ENCODE results near the gene KCNJ6. TPM values are rescaled to one million over a fixed set of nuclear protein-coding genes. Genes with fewer than 3 reads are reported as not detected.

Gene KCNJ6
- total and polyA plus RNA-seq, 5 donors, result 0.03 TPM; not detected in 4

- Histone ChIP-seq H3K27ac (ENCODE audit: low read length) (no peak overlapping the region), H3K27me3 (ENCODE audit: control insufficient read depth, insufficient read depth) (no peaks in the 10 kb centered on the region), H3K4me1 (ENCODE audit: control insufficient read depth, insufficient read depth, low read length) (no peaks in the 10 kb centered on the region), H3K4me3 (ENCODE audit: low read length) (no peak overlapping the region), H3K9me3 (ENCODE audit: control insufficient read depth, low read length) (no peaks in the 10 kb centered on the region)
- WGBS, result 60% methylated on average over 4 of the region's 4 CpGs
- intact Hi-C loops (cut with DNase I), result no loop called here
- ATAC-seq, result no peak
- no peak for DNase-seq
Measured at GRCh38 chr21:37907076-37907475, 9.2 kb downstream of the KCNJ6 start.

- Histone ChIP-seq H3K9me3 (ENCODE audit: control insufficient read depth, low read length) (no peaks in the 10 kb centered on the region), H3K4me3 (ENCODE audit: low read length) (no peak overlapping the region), H3K27ac (ENCODE audit: low read length) (no peak overlapping the region), H3K4me1 (ENCODE audit: control insufficient read depth, insufficient read depth, low read length) (no peaks in the 10 kb centered on the region), H3K27me3 (ENCODE audit: control insufficient read depth, insufficient read depth) (no peaks in the 10 kb centered on the region)
- intact Hi-C loops (cut with DNase I), result no loop called here
- ATAC-seq, result no peak
- no peak for DNase-seq
- WGBS, result 81% methylated on average over 5 of the region's 5 CpGs
Measured at GRCh38 chr21:37905291-37905690, 11.0 kb downstream of the KCNJ6 start.

- Histone ChIP-seq H3K27me3 (ENCODE audit: control insufficient read depth, insufficient read depth) (no peaks in the 10 kb centered on the region), H3K4me1 (ENCODE audit: control insufficient read depth, insufficient read depth, low read length) (no peaks in the 10 kb centered on the region), H3K4me3 (ENCODE audit: low read length) (no peak overlapping the region), H3K9me3 (ENCODE audit: control insufficient read depth, low read length) (no peaks in the 10 kb centered on the region), H3K27ac (ENCODE audit: low read length) (no peak overlapping the region)
- 29% methylated on average over 4 of the region's 4 CpGs for WGBS
- DNase-seq (peak; percentile 41 to 76 (median 59)), ATAC-seq (peak; percentile 91 to 93)
- intact Hi-C loops (cut with DNase I), result no loop called here
Measured at GRCh38 chr21:37904856-37905255, 11.4 kb downstream of the KCNJ6 start.

- H3K9me3 ChIP-seq (ENCODE audit: control insufficient read depth, low read length), result no peaks in the 10 kb centered on the region
Measured at GRCh38 chr21:37903396-37903795, 12.9 kb downstream of the KCNJ6 start.

GRCh38 chr21:37899146-37899545 is 17.1 kb downstream of the KCNJ6 start:
- intact Hi-C loops (cut with DNase I), result no loop called here
- no peaks in the 10 kb centered on the region for H3K27me3 ChIP-seq (ENCODE audit: control insufficient read depth, insufficient read depth)
- WGBS, result 49% methylated on average over 6 of the region's 6 CpGs

More at GRCh38 chr21:37903396-37903795, 12.9 kb downstream of the KCNJ6 start:
- ATAC-seq, result no peak
- Histone ChIP-seq H3K4me3 (ENCODE audit: low read length) (no peak overlapping the region), H3K27me3 (ENCODE audit: control insufficient read depth, insufficient read depth) (no peaks in the 10 kb centered on the region), H3K4me1 (ENCODE audit: control insufficient read depth, insufficient read depth, low read length) (no peaks in the 10 kb centered on the region), H3K27ac (ENCODE audit: low read length) (no peak overlapping the region)
- no peak for DNase-seq
- 82% methylated on average over 2 of the region's 2 CpGs for WGBS
- intact Hi-C loops (cut with DNase I), result no loop called here

GRCh38 chr21:37896788-37897187 is 19.5 kb downstream of the KCNJ6 start:
- H3K27ac ChIP-seq (ENCODE audit: low read length), result no peak overlapping the region
- no peak overlapping the region for H3K4me3 ChIP-seq (ENCODE audit: low read length)
- no peaks in the 10 kb centered on the region for H3K27me3 ChIP-seq (ENCODE audit: control insufficient read depth, insufficient read depth)
- WGBS, result 68% methylated on average over 5 of the region's 5 CpGs
- intact Hi-C loops (cut with DNase I), result no loop called here
- ATAC-seq (no peak), DNase-seq (no peak)
- no peaks in the 10 kb centered on the region for H3K4me1 ChIP-seq (ENCODE audit: control insufficient read depth, insufficient read depth, low read length)
- no peaks in the 10 kb centered on the region for H3K9me3 ChIP-seq (ENCODE audit: control insufficient read depth, low read length)

More at GRCh38 chr21:37899146-37899545, 17.1 kb downstream of the KCNJ6 start:
- DNase-seq, result no peak
- H3K4me1 ChIP-seq (ENCODE audit: control insufficient read depth, insufficient read depth, low read length), result no peaks in the 10 kb centered on the region
- no peak overlapping the region for H3K4me3 ChIP-seq (ENCODE audit: low read length)
- H3K27ac ChIP-seq (ENCODE audit: low read length), result no peak overlapping the region
- ATAC-seq, result no peak
- H3K9me3 ChIP-seq (ENCODE audit: control insufficient read depth, low read length), result no peaks in the 10 kb centered on the region

DNA sequence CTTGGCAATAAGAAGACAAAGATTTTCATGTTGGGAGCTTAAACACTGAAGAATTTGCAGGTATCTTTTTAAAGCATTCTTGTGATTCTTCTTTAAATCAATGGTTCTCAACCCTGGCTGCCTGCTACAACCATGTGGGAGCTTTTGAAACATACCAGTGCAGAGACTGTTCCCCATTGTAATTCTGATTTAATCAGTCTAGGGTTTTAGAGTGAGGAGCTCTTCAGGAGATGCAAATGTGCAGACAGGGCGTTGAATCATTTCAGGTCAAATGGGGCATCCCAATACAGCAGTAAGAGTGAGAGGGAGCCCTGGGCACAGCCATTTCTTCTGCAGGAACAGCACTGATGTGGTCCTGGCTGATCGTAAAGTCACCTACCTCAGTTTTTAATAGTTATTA is 24.3 kb downstream of the KCNJ6 start:
- H3K9me3 ChIP-seq (ENCODE audit: control insufficient read depth, low read length), result no peaks in the 10 kb centered on the region
- DNase-seq (no peak), ATAC-seq (no peak)
- intact Hi-C loops (cut with DNase I), result no loop called here
- H3K27me3 ChIP-seq (ENCODE audit: control insufficient read depth, insufficient read depth), result no peaks in the 10 kb centered on the region
- H3K27ac ChIP-seq (ENCODE audit: low read length), result no peak overlapping the region
- H3K4me3 ChIP-seq (ENCODE audit: low read length), result no peak overlapping the region
- WGBS, result 62% methylated on average over 2 of the region's 2 CpGs
- H3K4me1 ChIP-seq (ENCODE audit: control insufficient read depth, insufficient read depth, low read length), result no peaks in the 10 kb centered on the region

- Histone ChIP-seq H3K4me1 (ENCODE audit: control insufficient read depth, insufficient read depth, low read length) (no peaks in the 10 kb centered on the region), H3K27me3 (ENCODE audit: control insufficient read depth, insufficient read depth) (no peaks in the 10 kb centered on the region), H3K4me3 (ENCODE audit: low read length) (no peak overlapping the region), H3K27ac (ENCODE audit: low read length) (no peak overlapping the region), H3K9me3 (ENCODE audit: control insufficient read depth, low read length) (no peaks in the 10 kb centered on the region)
- ATAC-seq (no peak), DNase-seq (no peak)
- 88% methylated on average over 6 of the region's 6 CpGs for WGBS
- intact Hi-C loops (cut with DNase I), result no loop called here
Measured at GRCh38 chr21:37888659-37889058, 27.6 kb downstream of the KCNJ6 start.

DNA sequence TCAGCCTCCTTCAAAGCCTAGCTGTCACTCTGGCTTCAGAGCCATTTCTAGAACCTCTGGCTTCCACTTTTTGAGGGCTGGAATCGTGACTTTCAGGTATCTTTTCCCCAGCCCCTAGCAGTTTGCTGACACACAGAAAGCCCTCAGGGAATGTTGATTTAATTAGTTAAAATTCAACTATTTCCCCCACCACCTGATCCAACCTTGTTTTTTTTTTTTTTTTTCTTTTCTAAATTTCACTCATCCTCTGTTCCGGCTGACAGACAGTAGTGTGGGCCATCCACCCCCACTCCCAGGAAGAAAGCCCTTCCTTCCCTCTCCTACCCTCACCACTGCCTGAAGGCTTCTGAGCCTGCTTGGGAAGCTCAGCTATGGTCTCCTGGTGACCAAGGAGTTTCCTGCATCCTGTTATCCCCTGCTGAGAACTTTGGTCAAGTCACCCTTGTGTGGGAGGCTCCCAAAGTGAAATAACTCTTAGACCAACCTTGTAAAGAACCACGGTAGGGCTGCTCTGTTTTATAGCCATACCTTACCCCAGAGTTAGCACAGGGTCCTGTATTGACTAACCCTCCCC is 29.4 kb downstream of the KCNJ6 start:
- Histone ChIP-seq H3K4me1 (ENCODE audit: control insufficient read depth, insufficient read depth, low read length) (no peaks in the 10 kb centered on the region), H3K27me3 (ENCODE audit: control insufficient read depth, insufficient read depth) (no peaks in the 10 kb centered on the region), H3K4me3 (ENCODE audit: low read length) (no peak overlapping the region), H3K9me3 (ENCODE audit: control insufficient read depth, low read length) (no peaks in the 10 kb centered on the region), H3K27ac (ENCODE audit: low read length) (no peak overlapping the region)
- no peak for ATAC-seq
- WGBS, result 75% methylated on average over 3 of the region's 3 CpGs
- intact Hi-C loops (cut with DNase I), result no loop called here
- DNase-seq, result no peak

DNA sequence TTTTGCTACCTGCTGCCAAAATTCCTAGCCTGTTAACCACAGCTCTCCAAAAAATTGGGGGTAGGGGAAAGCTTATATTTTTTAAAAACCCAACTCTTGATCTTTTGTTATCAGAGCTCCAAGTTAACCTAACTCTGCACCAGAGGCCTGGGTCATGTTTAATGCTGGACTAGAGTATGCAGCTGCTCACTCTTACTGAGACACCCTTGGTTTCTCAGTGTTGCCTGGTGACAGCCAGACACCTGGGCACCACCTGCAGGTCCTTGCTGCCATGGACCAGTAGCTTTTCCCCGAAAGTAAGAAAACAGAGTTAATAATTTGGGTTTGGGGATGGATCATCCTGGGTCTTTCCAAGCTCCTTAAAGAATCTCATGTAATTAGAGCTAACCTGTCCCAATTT is 30.1 kb downstream of the KCNJ6 start:
- no peak overlapping the region for H3K27ac ChIP-seq (ENCODE audit: low read length)
- ATAC-seq, result no peak
- H3K4me3 ChIP-seq (ENCODE audit: low read length), result no peak overlapping the region
- H3K27me3 ChIP-seq (ENCODE audit: control insufficient read depth, insufficient read depth), result no peaks in the 10 kb centered on the region
- H3K9me3 ChIP-seq (ENCODE audit: control insufficient read depth, low read length), result no peaks in the 10 kb centered on the region
- no peaks in the 10 kb centered on the region for H3K4me1 ChIP-seq (ENCODE audit: control insufficient read depth, insufficient read depth, low read length)
- WGBS, result 78% methylated on average over 1 of the region's 1 CpG
- no peak for DNase-seq
- intact Hi-C loops (cut with DNase I), result no loop called here

GRCh38 chr21:37878946-37879660 is 37.2 kb downstream of the KCNJ6 start:
- H3K9me3 ChIP-seq (ENCODE audit: control insufficient read depth, low read length), result no peaks in the 10 kb centered on the region
- intact Hi-C loops (cut with DNase I), result no loop called here
- H3K4me3 ChIP-seq (ENCODE audit: low read length), result no peak overlapping the region
- WGBS, result 59% methylated on average over 7 of the region's 7 CpGs
- no peaks in the 10 kb centered on the region for H3K4me1 ChIP-seq (ENCODE audit: control insufficient read depth, insufficient read depth, low read length)
- H3K27me3 ChIP-seq (ENCODE audit: control insufficient read depth, insufficient read depth), result no peaks in the 10 kb centered on the region
- no peak overlapping the region for H3K27ac ChIP-seq (ENCODE audit: low read length)
- DNase-seq (no peak), ATAC-seq (peak in 1 of 2 donors; percentile 29)

All from right cardiac atrium (tissue), 5 donors.